GM12892 (cell line): Measurements from ENCODE around the gene PDZK1.

Source experiments
- POLR2A ChIP-seq: IDR thresholded peaks from 2 replicates; pipeline ENCODE4 v1.6.1; 2011; ENCODE audit warnings: low read depth, low read length, control low read depth
- POLR2AphosphoS5 ChIP-seq: IDR thresholded peaks from 2 replicates; pipeline ENCODE4 v1.6.1; 2011; ENCODE audit warnings: low read depth, low read length, control low read depth
- TAF1 ChIP-seq: IDR thresholded peaks from 2 replicates; pipeline ENCODE4 v1.6.1; 2011; ENCODE audit warnings: low read depth, mild to moderate bottlenecking, control low read depth, low read length, borderline replicate concordance

DNA sequence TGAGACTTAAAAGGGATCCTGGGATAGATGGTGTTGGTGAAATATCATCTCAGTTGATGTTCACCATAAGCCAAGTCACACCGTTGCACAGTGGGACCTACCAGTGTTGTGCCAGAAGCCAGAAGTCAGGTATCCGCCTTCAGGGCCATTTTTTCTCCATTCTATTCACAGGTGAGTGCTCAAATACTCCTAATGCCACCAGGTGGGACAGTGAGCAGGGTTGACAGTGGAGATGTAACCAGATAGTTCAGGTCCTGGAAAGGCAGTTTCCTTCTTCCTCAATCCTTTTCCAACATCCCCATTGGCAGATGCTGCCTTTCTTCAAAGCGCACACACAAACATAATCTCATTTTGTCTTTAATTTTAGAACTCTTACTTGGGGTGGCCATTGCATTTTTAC lies 23.7 kb upstream of the PDZK1 start:
- no peak for TF ChIP-seq POLR2A
- no peak for TF ChIP-seq POLR2AphosphoS5
- TF ChIP-seq TAF1: no peak
